IMR-90 (cell line): ENCODE results near the gene PPFIA1. TPM values are rescaled to one million over a fixed set of nuclear protein-coding genes. Genes with fewer than 3 reads are reported as not detected.

Experiments
- ATAC-seq: fragments of 200-7000 bp; cut with Tn5 transposase; 2 replicates; pipeline ENCODE4 v1.9.1; 2020; ENCODE audit warnings: low read depth, mild to moderate bottlenecking, moderate library complexity
- BruUV-seq: library from RNA; stranded (reverse); fragments of 400-500 nt; replicated peaks from 2 replicates; lab custom pipeline; 2021; lab: Mats Ljungman, UMichigan
- CTCF ChIA-PET: fragments of 300-600 bp; formaldehyde crosslinking; extraction: SDS; loops from one replicate; lab custom pipeline; 2021; ENCODE audit warnings: antibody characterized with exemption; lab: Yijun Ruan, JAX
- POLR2A ChIA-PET: fragments of 300-600 bp; sonication (Branson Sonifier 250); formaldehyde crosslinking; loops from one replicate; lab custom pipeline; 2022; ENCODE audit warnings: antibody characterized with exemption; ENCODE audit not compliant: unreplicated experiment; lab: Charles Lee
- DNase-seq: peaks from one replicate; pipeline ENCODE4 v3.0.0; 2013
- H2AFZ ChIP-seq: replicated peaks from 2 replicates; pipeline ENCODE3; 2013; ENCODE audit warnings: low read length, mild to moderate bottlenecking; ENCODE audit not compliant: poor library complexity
- H2AK5ac ChIP-seq: 2 replicates; pipeline ENCODE4 v1.6.1; 2013; ENCODE audit warnings: low read depth, low read length, inconsistent platforms
- H2AK9ac ChIP-seq: replicated peaks from 2 replicates; pipeline ENCODE3; 2013; ENCODE audit warnings: mild to moderate bottlenecking, low read depth, low read length, moderate library complexity; ENCODE audit not compliant: poor library complexity
- H2BK120ac ChIP-seq: 2 replicates; pipeline ENCODE4 v1.6.1; 2013; ENCODE audit warnings: low read depth, low read length, inconsistent platforms
- H2BK15ac ChIP-seq: 3 replicates; pipeline ENCODE4 v1.6.1; 2013; ENCODE audit warnings: low read depth, low read length, inconsistent platforms
- H2BK20ac ChIP-seq: 2 replicates; pipeline ENCODE4 v1.6.1; 2013; ENCODE audit warnings: low read depth, mild to moderate bottlenecking, inconsistent platforms, low read length, moderate library complexity
- H2BK5ac ChIP-seq: 2 replicates; pipeline ENCODE4 v1.6.1; 2013; ENCODE audit warnings: mild to moderate bottlenecking, low read depth, low read length, inconsistent platforms; ENCODE audit not compliant: poor library complexity, severe bottlenecking
- H3K14ac ChIP-seq: replicated peaks from 2 replicates; pipeline ENCODE4 v1.6.1; 2013; ENCODE audit warnings: low read depth, low read length, inconsistent platforms
- H3K18ac ChIP-seq: 2 replicates; pipeline ENCODE4 v1.6.1; 2013; ENCODE audit warnings: low read depth, low read length, control low read depth
- H3K23ac ChIP-seq: 2 replicates; pipeline ENCODE4 v1.6.1; 2013; ENCODE audit warnings: low read depth, low read length, inconsistent platforms
- H3K27ac ChIP-seq: 2 replicates; pipeline ENCODE4 v1.5.1; 2013; ENCODE audit warnings: mild to moderate bottlenecking, control low read depth, low read length; ENCODE audit not compliant: insufficient read depth
- H3K27me3 ChIP-seq: 2 replicates; pipeline ENCODE4 v1.6.1; 2013; ENCODE audit warnings: low read length; ENCODE audit not compliant: control insufficient read depth, insufficient read depth
- H3K36me3 ChIP-seq: 2 replicates; pipeline ENCODE4 v1.6.1; 2013; ENCODE audit warnings: low read length, mixed read lengths; ENCODE audit not compliant: control insufficient read depth, insufficient read depth
- H3K4ac ChIP-seq: 2 replicates; pipeline ENCODE4 v1.6.1; 2013; ENCODE audit warnings: low read depth, low read length, inconsistent platforms
- H3K4me1 ChIP-seq: 2 replicates; pipeline ENCODE4 v1.6.1; 2013; ENCODE audit warnings: low read length, mixed read lengths; ENCODE audit not compliant: control insufficient read depth, insufficient read depth
- H3K4me2 ChIP-seq: 2 replicates; pipeline ENCODE4 v1.6.1; 2013; ENCODE audit warnings: low read depth, mild to moderate bottlenecking, control low read depth, low read length, moderate library complexity
- H3K4me3 ChIP-seq: 2 replicates; pipeline ENCODE4 v1.5.1; 2013; ENCODE audit warnings: low read depth, mild to moderate bottlenecking, control low read depth, low read length, moderate library complexity; ENCODE audit not compliant: insufficient read depth
- H3K56ac ChIP-seq: 2 replicates; pipeline ENCODE4 v1.6.1; 2013; ENCODE audit warnings: low read length, inconsistent platforms; ENCODE audit not compliant: insufficient read depth; ENCODE audit errors: extremely low read depth
- H3K79me1 ChIP-seq, 2 experiments: 2 replicates each; pipeline ENCODE4 v1.6.1; 2013; ENCODE audit warnings: low read length in 2 of 2, inconsistent platforms in 1 of 2, low read depth in 1 of 2
- H3K9ac ChIP-seq: 2 replicates; pipeline ENCODE4 v1.6.1; 2013; ENCODE audit warnings: low read depth, low read length, control low read depth
- H3K9me1 ChIP-seq: 2 replicates; pipeline ENCODE4 v1.6.1; 2013; ENCODE audit warnings: low read length, inconsistent platforms; ENCODE audit not compliant: insufficient read depth
- H3K9me3 ChIP-seq: 2 replicates; pipeline ENCODE4 v1.6.1; 2013; ENCODE audit warnings: low read length; ENCODE audit not compliant: control insufficient read depth, insufficient read depth
- H4K20me1 ChIP-seq: 2 replicates; pipeline ENCODE4 v1.6.1; 2013; ENCODE audit warnings: low read length, inconsistent platforms; ENCODE audit not compliant: insufficient read depth
- H4K5ac ChIP-seq: 2 replicates; pipeline ENCODE4 v1.6.1; 2013; ENCODE audit warnings: mild to moderate bottlenecking, low read depth, low read length, control low read depth
- H4K8ac ChIP-seq, 2 experiments: 2 replicates each; pipeline ENCODE4 v1.6.1; 2013; ENCODE audit warnings: low read depth in 2 of 2, low read length in 2 of 2, control low read depth in 1 of 2, inconsistent platforms in 1 of 2
- H4K91ac ChIP-seq: 2 replicates; pipeline ENCODE4 v1.6.1; 2013; ENCODE audit warnings: low read depth, low read length, inconsistent platforms; ENCODE audit not compliant: insufficient read depth
- BHLHE40 ChIP-seq: fragments of 150-350 bp; IDR thresholded peaks from 2 replicates; pipeline ENCODE4 v1.6.1; 2016; ENCODE audit warnings: mild to moderate bottlenecking, low read depth, low read length
- CEBPB ChIP-seq: IDR thresholded peaks from 2 replicates; pipeline ENCODE4 v1.6.1; 2012; ENCODE audit warnings: low read depth, low read length, improper control_type of control experiment
- CTCF ChIP-seq: conservative IDR thresholded peaks from 2 replicates; pipeline ENCODE4 v1.5.1; 2012; ENCODE audit warnings: mild to moderate bottlenecking, low read depth, low read length, improper control_type of control experiment
- ELK1 ChIP-seq: fragments of 150-350 bp; IDR thresholded peaks from 2 replicates; pipeline ENCODE4 v1.6.1; 2016; ENCODE audit warnings: low read depth, mild to moderate bottlenecking, low read length, moderate library complexity, borderline replicate concordance
- MAZ ChIP-seq: IDR thresholded peaks from 2 replicates; pipeline ENCODE4 v1.6.1; 2012; ENCODE audit warnings: low read depth, mild to moderate bottlenecking, low read length, improper control_type of control experiment, moderate library complexity, borderline replicate concordance
- NFE2L2 ChIP-seq: fragments of 150-350 bp; IDR thresholded peaks from 2 replicates; pipeline ENCODE4 v1.6.1; 2016; ENCODE audit warnings: low read depth, mild to moderate bottlenecking, low read length
- RFX5 ChIP-seq: IDR thresholded peaks from 2 replicates; pipeline ENCODE4 v1.8.0; 2012; ENCODE audit warnings: low read depth, mild to moderate bottlenecking, low read length, moderate library complexity
- SMC3 ChIP-seq: fragments of 150-350 bp; IDR thresholded peaks from 2 replicates; pipeline ENCODE4 v1.6.1; 2016; ENCODE audit warnings: low read depth, mild to moderate bottlenecking, antibody characterized with exemption, low read length, moderate library complexity
- WGBS, 2 experiments: methylation state at CpG; one replicate each; pipeline versions ENCODE4 v1.1.5 to v1.1.7; 2013; ENCODE audit warnings: missing lambda C conversion rate in 2 of 2; ENCODE audit not compliant: insufficient read length in 1 of 2; ENCODE audit errors: extremely low coverage in 2 of 2; 5-methylcytosine and 5-hydroxymethylcytosine counted together
- dilution Hi-C: fragments of 300-500 bp; cut with HindIII; formaldehyde crosslinking; loops from one replicate; pipeline ENCODE4 v1.14.3; 2018; ENCODE audit warnings: low sequenced_read_pairs; ENCODE audit not compliant: unreplicated experiment
- in situ Hi-C: fragments of 300-500 bp; cut with MboI; formaldehyde crosslinking; loops from 3 replicates; pipeline ENCODE4 v1.14.3; 2019; ENCODE audit warnings: low sequenced_read_pairs, inconsistent platforms, mixed read lengths
- intact Hi-C: fragments of 100-400 bp; cut with micrococcal nuclease; formaldehyde crosslinking; loops from 2 replicates; pipeline ENCODE4 v1.10.0; 2022
- polyA plus RNA-seq, 3 experiments: library from polyadenylated mRNA; depleted of rRNA; stranded (reverse); fragments of >200 nt; gene quantifications; 2 replicates each; pipeline ENCODE4 v1.2.3, GENCODE V29; 2012; ENCODE audit warnings: low replicate concordance in 1 of 3
- total RNA-seq: library from RNA; depleted of rRNA; stranded (reverse); fragments of >200 nt; gene quantifications from 2 replicates; pipeline ENCODE4 v1.2.3, GENCODE V29; 2012

Gene PPFIA1
- total and polyA plus RNA-seq, 2 of the 4 experiments (the other 2 are of a cell fraction), result 25.6 to 37.2 TPM

GRCh38 chr11:70433526-70433925 is 163.0 kb downstream of the PPFIA1 start:
- H4K8ac ChIP-seq, result no peak overlapping the region
- in situ Hi-C loops, result no loop called here
- no peak overlapping the region for H3K56ac ChIP-seq
- intact Hi-C loops, result no loop called here
- WGBS, 2 experiments, result 80% methylated on average over 1 of the region's 13 CpGs; no CpG with 5 or more reads in 1 of the 2 experiments
- no peaks in the 10 kb centered on the region for H3K27me3 ChIP-seq
- no peaks in the 10 kb centered on the region for H3K4me1 ChIP-seq
- H3K36me3 ChIP-seq, result peaks cover 93% of the 10 kb centered on the region
- no peaks in the 10 kb centered on the region for H3K9me1 ChIP-seq
- H4K5ac ChIP-seq, result no peak overlapping the region
- ATAC-seq (no peak), DNase-seq (no peak)
- H2AK5ac ChIP-seq, result no peak overlapping the region
- no peak overlapping the region for H2BK120ac ChIP-seq
- TF ChIP-seq CTCF, result no peak
- no peak for TF ChIP-seq SMC3
- TF ChIP-seq BHLHE40, result no peak
- TF ChIP-seq RFX5, result no peak
- no peak for TF ChIP-seq ELK1
- TF ChIP-seq NFE2L2, result no peak
- no peak for TF ChIP-seq CEBPB
- TF ChIP-seq MAZ, result no peak
- H3K27ac ChIP-seq, result no peak overlapping the region
- H3K79me1 ChIP-seq, result peaks cover 14 to 56% of the 10 kb centered on the region in 2 experiments
- H2BK20ac ChIP-seq, result no peak overlapping the region
- no peak overlapping the region for H3K4me2 ChIP-seq
- H3K9me3 ChIP-seq, result no peaks in the 10 kb centered on the region
- H3K18ac ChIP-seq, result no peak overlapping the region
- no peak overlapping the region for H3K9ac ChIP-seq
- H3K23ac ChIP-seq, result no peak overlapping the region
- no peak overlapping the region for H3K14ac ChIP-seq
- CTCF ChIA-PET, result no interaction called here
- H4K91ac ChIP-seq, result no peak overlapping the region
- H4K20me1 ChIP-seq, result peaks cover 72% of the 10 kb centered on the region
- H2AFZ ChIP-seq, result no peak overlapping the region
- no peak overlapping the region for H2BK5ac ChIP-seq
- BruUV-seq, result no TSS peak
- H3K4ac ChIP-seq, result no peak overlapping the region
- no peak overlapping the region for H2BK15ac ChIP-seq
- POLR2A ChIA-PET, result no interaction called here
- no peak overlapping the region for H3K4me3 ChIP-seq
- no peak overlapping the region for H2AK9ac ChIP-seq
- dilution Hi-C loops, result no loop called here
